CD4-positive, alpha-beta T cell treated with Interleukin-15 for 1 hour (primary cell): Measurements from ENCODE around the gene VPS26C.

Experiments
- DNase-seq: peaks from one replicate; pipeline ENCODE4 v3.0.0-alpha.2; 2020

Gene VPS26C

DNA sequence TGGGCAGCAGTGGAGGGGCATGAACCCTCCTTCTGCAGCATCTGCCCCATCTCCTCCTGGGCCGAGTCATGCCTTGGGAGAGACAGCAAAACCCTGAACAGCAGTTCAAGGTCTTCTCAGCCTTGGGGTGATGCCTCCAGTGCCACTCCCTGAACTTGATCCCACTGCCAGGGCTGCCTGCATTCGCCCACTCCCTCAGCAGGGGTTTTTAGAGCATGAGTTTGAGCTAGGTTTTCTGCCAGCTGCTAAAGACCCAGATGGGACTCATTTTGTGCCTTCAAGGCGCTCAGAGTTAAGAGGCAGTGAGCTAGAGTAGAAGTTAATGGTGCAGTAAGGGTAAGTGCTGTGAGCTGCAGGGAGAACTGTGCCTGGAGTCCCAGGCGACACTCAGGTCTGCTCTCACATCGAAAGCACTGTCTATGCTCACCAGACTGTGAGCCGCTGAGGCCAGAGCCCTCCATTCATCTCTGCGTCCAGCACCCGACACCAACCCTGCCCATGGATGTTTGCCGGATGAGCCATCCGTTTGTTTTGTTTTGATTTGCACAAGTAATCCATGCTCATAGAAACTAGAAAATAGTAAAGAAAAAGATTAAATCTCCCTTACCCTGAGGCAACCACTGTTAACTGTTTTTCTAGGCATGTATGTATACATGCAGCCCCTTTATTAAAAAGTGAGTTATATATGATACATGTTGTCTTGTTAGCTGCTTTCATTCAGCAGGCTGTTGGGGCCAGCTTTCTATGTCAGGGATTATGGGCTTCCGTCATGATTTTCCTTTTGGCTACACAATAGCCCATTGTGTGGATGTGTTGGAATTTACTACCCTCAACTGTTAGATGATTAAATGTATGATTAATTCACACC, 67.8 kb downstream of the VPS26C start:
- DNase-seq, result no peak

DNA sequence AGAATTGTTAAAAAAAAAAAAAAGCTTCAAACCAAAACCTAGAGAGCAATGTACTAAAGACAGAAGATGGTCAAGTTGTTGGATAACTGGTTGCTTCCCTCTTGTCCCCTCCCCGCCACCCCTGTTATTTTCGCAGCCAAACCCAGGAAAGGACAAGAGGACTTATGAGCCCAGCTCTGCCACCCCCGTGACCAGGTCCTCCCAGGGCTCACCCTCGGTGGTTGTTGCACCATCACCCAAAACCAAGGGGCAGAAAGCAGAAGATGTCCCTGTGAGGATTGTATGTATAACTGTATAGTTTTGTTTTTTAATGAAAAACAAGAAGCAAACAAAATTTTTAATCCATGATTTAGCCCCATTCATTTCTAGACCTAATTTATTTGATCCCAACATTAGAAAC, 69.4 kb downstream of the VPS26C start:
- no peak for DNase-seq

DNA sequence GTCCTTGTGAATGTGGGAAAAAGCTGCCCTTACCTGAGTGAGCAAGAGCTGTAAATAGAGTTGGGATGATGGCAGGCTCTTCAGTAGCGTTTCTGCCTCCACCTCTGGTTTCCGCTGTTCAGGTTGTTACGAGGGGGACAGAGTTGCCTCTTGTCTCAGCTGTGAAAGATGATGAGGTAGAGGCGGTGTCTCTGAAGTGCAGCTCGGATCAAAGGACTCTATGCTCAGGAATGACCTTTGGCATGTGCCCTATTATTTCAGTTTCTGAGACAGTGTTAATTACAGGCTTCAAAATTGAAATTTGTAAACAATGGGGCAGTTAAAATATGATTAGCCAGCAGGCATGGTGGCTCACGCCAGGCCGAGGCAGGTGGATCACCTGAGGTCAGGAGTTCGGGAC, 70.3 kb downstream of the VPS26C start:
- no peak for DNase-seq

DNA sequence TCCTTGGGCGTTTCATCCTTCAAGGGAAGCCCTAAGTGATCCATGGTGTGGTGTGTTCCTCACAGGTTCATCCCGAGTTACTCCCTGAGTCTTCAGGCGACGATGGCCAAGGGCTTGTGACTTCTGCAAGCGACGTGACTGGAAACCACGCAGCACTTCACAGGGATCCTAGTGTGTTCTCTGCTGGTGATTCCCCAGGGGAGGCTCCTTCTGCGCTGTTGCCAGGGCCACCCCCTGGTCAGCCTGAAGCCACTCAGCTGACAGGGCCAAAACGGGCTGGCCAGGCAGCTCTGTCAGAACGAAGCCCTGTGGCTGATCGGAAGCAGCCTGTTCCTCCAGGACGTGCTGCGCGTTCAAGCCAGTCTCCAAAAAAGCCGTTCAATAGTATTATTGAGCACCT, 71.5 kb downstream of the VPS26C start:
- DNase-seq, result no peak

DNA sequence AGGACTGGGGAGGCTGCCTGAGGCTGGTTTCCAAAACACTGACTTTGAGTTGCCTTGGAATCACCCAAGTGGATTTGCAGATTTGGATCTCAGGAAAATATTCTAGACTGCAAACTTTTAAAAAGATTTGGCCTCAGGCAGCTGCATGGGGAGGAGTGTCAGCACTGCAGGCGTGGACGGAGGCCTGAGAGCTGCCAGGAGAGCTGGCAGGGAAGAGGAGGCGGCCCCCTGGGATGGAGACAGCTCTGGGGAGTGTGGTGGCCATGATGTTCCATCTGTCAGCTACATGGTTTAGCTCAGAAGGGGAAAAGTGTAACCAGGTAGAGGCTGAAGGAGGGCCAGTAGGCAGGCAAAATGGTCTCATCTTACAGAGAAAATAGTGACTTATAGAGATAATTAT, 72.1 kb downstream of the VPS26C start:
- DNase-seq, result no peak

DNA sequence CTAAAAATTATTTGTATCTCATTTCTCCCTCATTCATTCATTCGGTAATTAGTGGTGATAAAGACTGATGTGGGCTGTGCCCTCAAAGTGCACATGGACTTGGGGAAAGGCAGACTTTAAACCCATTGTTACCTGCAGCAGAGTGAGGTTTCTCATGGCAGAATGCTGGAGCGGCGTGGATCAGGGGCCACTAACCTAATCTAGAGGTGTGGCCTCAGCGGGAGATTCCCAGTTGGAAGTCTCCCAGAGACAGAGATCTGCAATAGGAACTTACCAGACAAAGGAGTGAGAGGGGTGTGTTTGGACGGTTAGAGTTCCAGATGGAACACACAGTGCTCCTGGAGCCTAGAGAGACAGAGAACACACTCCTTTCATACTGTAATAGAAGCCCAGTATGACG, 73.5 kb downstream of the VPS26C start:
- DNase-seq, result no peak

DNA sequence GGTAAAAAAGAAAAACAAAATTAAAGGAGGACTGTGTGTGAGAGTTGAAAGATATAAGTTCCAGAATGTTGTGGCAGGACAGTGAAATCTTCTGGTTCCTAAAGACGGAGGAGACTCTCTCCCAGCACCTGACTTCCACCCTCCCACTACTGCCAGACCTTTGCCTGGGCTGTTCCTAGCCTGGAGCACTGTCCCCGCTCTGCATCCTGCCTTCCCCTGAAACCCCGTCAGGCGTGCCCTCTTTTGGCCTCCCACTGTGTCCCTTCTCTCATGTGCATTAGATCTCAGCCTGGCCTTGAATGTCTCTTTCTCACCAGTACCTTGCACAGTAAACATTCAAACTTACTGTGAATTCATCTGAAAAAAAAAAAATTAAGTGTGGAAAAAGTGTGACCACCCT, 74.1 kb downstream of the VPS26C start:
- DNase-seq, result no peak

DNA sequence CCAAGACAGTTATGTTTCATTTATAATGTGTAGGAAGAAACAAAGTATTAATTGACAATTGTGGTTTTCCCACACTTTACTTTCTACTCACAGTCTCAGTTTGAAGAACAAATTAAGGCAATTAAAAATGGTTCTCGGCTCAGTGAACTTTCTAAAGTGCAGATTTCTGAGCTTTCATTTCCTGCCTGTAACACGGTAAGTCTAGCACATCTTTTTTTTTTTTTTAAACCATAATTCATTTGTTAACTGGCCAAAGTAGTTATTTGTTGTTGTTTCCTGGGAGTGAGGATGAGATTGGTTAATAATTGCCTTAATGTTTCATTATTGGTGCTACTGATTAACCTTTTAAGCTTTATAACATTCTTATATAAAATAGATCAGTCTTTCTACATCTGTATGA, 75.1 kb downstream of the VPS26C start:
- DNase-seq, result no peak

DNA sequence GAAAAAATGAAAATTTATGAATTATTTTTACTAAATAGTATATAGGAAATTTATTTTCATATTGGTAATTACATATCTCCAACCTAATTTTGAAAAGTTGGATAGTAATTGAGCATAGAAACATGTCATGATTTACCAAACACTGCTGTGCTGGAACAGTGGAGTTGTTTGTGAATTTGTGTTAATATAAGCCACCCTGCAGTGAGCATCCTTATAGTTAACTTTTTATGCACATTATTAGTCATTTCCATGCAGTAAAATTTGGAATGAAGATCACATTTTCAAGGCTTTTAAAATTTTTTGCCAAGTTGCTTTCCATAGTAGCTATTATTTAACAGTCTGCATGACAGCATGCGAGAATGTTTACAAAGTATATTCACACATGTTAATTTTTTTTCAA, 78.3 kb downstream of the VPS26C start:
- no peak for DNase-seq

DNA sequence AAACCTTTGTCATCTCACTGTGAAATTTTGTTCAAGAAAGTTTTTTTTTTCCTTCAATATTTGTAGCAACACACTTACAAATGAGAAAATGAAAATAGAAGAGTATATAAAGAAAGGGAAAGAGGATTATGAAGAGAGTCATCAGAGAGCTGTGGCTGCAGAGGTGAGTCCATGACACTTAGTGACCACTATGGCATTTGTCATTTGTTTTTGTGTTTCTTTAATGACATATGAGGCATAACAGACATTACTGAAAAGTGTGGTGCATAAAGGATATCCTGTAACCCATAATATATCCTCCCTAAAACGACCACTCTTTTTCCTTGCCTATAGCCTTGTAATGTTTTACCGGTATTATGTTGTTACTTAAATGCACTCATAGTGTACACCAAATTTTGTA, 80.2 kb downstream of the VPS26C start:
- no peak for DNase-seq

DNA sequence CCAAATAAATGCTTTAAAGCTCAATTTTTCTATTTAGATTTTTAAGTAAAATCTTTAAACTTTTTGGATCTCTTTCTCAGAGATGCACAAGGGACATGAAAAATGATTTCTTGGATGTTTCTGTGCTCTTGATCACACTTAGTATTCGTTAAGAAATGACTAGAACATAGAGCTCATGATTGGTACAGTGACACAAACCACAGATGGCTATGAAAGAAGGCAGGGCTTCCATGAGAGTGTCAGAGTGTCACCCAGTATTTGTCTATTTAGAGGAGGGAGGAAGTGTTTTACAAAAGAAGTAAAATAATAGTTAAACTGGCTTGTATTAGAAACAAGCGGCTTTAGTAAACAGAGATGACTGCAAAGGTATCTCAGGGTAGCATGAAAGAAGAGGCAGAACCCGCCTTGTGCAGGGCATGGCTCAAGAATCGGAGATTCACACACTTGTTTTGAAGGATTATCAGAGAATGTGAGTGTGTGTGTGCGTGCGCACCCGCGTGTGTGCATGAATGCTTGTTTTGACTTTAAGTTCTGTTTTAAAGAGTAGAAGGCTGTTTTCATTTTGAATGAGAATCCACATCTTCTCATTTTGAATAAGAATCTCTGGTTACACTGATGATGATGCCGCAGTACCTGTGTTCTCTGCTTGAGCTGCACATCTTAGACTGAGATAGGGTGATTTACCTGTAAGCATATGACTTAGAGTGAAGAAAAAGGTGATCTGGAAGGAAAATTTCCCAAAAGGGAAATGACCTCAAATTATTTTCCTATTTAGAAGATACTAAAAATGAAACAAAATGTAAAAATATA, 82.1 kb downstream of the VPS26C start:
- no peak for DNase-seq

DNA sequence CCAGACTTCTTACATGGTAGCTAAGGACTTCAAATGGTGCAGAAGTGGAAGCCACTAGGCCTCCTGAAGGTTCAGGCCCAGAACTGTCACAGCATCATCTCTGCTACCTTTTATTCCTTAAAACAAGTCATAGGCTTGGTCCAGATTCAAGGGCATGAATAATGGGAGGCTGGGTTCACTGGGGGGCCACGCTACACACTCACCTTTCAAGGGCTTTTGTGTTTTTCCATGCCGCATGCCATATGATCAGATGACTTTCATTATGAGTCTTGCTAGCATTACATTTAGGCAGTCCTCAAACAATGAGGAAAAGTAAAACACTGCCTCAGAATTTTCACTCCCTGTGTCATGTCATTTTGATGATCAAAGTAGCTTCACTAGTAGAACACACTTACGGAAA, 83.4 kb downstream of the VPS26C start:
- DNase-seq, result no peak

DNA sequence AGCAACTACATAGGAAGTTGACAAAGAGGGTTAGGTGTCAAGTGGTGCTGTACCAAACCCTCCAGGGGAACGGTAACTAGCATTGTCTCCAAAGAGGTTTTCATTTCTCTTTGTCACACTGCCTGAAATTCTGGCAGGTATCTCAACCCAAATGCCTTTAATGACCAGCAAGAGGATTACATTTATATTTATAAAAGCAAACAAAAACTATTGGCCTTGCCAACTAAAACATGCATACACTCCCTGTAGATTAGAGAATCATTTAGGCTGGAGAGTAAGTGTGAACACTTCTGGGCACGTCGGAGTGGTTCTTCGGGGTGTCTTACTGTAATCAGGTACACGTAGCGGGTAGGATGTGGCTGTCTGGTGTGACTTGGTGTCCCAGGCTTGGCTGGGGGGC, 84.9 kb downstream of the VPS26C start:
- DNase-seq, result no peak

DNA sequence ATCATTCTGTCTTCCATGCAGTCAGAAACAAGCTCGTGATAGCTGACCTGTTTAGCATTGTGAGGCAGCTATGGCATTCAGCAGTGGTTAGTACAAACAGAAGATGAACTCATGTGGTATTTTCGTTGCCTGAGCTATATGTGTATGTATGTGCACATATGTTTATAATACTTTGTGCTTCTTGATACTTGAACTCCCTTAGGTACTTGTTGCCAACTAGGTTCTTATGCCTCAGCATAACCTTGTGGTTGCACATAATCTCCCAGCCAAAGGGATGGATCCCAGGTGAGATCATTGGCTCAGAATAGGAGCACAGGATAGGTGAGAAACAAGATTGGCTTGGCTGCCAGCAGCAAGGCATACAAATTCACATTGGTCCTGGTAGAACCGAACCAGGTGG, 86.1 kb downstream of the VPS26C start:
- no peak for DNase-seq

DNA sequence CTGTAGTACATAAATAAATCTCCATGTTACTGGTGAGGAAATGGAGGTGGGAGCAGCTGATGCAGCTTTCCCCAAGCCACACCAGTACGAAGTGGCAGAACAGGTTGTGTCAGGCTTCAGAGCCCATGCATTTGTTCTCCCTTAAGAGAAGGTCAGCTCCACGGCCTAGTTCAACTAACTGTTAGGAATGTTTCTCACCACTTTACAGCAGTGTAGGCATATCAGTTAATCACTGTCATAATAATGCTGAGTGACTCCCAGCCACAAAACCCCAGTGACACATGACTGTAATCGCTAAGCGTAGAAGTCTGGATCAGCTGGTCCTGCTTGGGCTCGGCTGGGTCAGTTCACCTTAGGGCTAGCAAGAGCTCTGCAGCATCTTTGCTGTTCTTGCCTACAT, 90.4 kb downstream of the VPS26C start:
- no peak for DNase-seq
